GM21717 (cell line): ENCODE measurements around the gene DDX23.
"Not testable (repeated sequence)": the region's sequence is repeated elsewhere in the genome, so short reads cannot be mapped to it uniquely, and the experiment has no call there.

Experiments
- ATAC-seq: cut with Tn5 transposase; IDR thresholded peaks from one replicate; pipeline ENCODE4 v1.9.1; 2021; ENCODE audit warnings: mild to moderate bottlenecking, moderate library complexity; ENCODE audit not compliant: unreplicated experiment

DDX23 gene

GRCh38 chr12:48863291-48863690, 11.3 kb upstream of the DDX23 start:
- ATAC-seq = no peak

GRCh38 chr12:48862760-48863159, 10.8 kb upstream of the DDX23 start:
- no peak for ATAC-seq

DNA sequence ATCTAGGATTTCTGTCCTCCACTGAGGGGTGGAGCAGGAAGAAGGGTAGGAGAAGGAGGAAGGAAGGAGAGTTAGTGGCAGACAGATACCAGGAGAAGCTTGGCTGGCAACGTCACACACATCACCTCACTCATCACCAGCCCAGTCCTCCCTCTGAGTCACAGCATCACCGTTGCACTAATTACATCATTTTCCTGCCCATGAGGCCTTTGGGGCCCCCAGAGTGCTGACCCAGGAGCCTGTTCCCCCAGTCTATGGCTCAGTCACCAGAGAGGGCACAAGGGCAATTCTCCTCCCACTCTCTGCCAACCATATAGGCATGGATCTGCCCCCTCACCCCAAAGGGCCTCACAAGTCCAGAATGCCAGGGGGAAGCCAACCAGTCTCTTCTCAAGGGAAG, 9.1 kb upstream of the DDX23 start:
- no peak for ATAC-seq

DNA sequence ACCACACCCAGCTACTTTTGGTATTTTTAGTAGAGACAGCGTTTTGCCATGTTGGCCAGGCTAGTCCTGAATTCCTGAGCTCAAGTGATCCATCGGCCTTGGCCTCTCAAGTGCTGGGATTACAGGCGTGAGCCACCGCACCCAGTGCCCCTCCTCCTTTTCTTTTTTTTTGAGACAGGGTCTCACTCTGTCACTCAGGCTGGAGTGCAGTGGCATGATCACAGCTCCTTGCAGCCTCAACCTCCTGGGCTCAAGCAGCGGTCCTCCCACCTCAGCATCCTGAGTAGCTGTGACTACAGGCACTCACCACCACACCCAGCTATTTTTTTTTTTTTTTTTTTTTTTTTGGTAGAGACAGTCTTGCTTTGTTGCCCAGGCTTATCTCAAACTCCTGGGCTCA, 8.3 kb upstream of the DDX23 start:
- not testable (repeated sequence) for ATAC-seq

GRCh38 chr12:48859607-48860006, 7.6 kb upstream of the DDX23 start:
- no peak for ATAC-seq

GRCh38 chr12:48858043-48858442, 6.1 kb upstream of the DDX23 start:
- ATAC-seq = no peak

- ATAC-seq = no peak
These were observed 5.5 kb upstream of the DDX23 start for GRCh38 chr12:48857278-48857994.

GRCh38 chr12:48856379-48856778, 4.4 kb upstream of the DDX23 start:
- ATAC-seq = no peak

GRCh38 chr12:48854932-48855331, 3.0 kb upstream of the DDX23 start:
- ATAC-seq = not testable (repeated sequence)

- no peak for ATAC-seq
These were observed 2.5 kb upstream of the DDX23 start for GRCh38 chr12:48854488-48854887.

GRCh38 chr12:48852734-48853688, 1.0 kb upstream of the DDX23 start:
- ATAC-seq = peak; percentile 43

- not testable (repeated sequence) for ATAC-seq
These were observed 9.9 kb downstream of the DDX23 start for GRCh38 chr12:48842021-48842420.

DNA sequence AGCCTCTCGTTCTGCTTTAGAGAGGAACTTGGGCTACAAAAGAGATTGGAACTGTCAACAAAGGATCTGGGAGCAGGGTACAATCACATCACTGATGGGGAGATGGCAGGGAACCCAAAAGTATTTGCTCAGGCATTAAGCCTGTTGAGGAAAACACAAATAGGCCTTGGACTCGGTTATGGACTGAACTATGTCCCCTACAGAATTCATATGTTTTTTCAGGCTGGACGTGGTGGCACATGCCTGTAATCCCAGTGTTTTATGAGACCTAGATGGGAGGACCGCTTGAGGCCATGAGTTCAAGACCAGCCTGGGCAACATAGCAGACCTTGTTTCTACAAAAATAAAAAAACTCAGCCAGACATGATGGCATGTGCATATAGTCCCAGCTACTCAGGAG, 13.9 kb downstream of the DDX23 start:
- no peak for ATAC-seq

- no peak for ATAC-seq
These were observed 19.5 kb downstream of the DDX23 start for GRCh38 chr12:48832321-48833060.

- no peak for ATAC-seq
These were observed 20.7 kb downstream of the DDX23 start for GRCh38 chr12:48831257-48831656.

DNA sequence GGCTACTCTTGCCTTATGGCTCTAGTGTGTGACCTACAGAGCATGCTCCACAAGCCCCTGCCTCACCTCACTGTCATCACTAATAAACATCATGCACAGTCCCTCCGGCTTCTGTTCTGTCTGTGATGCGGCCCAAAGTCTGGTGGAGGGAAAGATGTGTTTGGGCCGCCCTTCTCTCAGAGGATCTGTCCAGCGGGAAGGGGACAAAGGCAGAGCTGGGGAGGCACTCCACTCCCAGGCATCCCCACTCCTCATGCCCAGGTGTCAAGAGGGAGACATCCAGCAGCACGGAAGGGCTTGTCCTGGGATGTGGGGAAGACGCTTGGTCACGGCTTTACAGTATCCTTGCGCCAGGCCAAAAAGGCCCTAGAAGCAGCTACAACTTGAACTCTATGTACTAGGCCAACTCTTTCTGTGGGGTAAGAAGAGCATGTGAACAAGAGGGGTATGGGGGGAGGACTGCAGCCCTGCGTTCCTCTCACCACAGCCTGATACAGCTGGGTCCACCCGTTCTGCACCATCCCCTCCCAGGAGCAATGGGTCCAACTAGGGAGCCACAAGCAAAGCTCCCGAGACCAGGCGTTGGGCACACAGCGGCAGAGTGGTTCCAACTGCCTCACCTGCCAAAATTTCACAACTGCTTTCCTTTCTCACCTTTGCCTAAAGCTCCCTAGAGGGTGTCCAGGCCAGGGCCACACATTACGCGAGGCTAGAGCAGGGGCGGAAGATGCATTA, 23.0 kb downstream of the DDX23 start:
- ATAC-seq = no peak

GRCh38 chr12:48828293-48828692, 23.7 kb downstream of the DDX23 start:
- ATAC-seq = no peak

- no peak for ATAC-seq
These were observed 24.4 kb downstream of the DDX23 start for GRCh38 chr12:48827513-48828096.

GRCh38 chr12:48827026-48827425, 24.9 kb downstream of the DDX23 start:
- ATAC-seq = no peak

DNA sequence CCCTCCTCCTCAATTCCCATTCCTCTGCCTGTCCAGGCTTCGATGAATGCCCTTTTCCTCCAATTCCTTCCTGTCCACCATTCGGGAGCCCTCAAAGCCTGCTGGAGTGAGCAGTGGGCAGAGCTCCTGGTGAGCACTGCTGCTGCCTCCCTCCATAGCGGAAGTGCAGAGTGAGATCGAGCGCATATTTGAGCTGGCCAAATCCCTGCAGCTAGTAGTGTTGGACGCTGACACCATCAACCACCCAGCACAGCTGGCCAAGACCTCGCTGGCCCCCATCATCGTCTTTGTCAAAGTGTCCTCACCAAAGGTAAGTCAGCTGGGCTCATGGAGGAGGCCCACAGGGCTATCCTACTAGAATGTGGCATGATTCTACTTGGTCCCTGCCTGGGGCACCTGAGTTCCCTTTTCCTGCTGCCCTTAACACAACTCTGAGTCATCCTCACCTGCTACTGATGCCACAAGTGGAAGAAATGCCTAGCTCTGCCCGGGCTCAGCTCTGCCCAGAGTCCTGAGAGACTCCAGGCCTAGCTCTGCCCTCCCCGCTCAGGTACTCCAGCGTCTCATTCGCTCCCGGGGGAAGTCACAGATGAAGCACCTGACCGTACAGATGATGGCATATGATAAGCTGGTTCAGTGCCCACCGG, 25.6 kb downstream of the DDX23 start:
- no peak for ATAC-seq
